ENCODE measurements around the gene GPR39. TPM values are rescaled to one million over a fixed set of nuclear protein-coding genes. Genes with fewer than 3 reads are reported as not detected.

The GPR39 gene
- total RNA-seq, 1 experiment from 2014 or later, result 0.50 TPM

DNA sequence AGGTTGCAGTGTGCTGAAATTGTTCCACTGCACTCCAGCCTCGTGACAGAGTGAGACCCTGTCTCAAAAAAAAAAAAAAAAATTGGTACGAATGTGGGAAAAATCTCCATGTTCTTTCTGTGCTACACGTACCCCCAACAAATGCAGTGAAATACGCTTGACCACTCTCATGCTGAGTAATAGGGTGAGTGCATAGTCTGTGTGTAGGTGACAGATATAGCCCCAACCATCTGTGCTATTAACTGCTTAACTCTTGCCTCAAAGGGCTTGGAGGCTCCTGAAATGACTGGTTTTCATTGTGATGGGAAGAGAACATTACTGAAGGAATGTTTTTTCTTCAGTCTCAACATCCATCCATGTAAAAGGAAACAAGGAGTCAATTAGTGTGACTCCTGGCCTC lies 237.7 kb downstream of the GPR39 start:
- no peaks in the 10 kb centered on the region; a peak in 1 of 7 replicates for H3K36me3 Mint-ChIP-seq (ENCODE audit: insufficient read depth in 1 of 3, low read depth in 3 of 3)
- no peak overlapping the region for H4K91ac ChIP-seq (ENCODE audit: insufficient read length, low read depth, low read length)
- no peak overlapping the region for H4K5ac ChIP-seq (ENCODE audit: insufficient read length, low read depth, low read length)
- H3K9me3 ChIP-seq (ENCODE audit: control insufficient read depth, low read depth, low read length), result no peaks in the 10 kb centered on the region
- no peak overlapping the region for H3K9ac ChIP-seq (ENCODE audit: extremely low read depth, insufficient read length, low read length)
- H3K4ac ChIP-seq (ENCODE audit: low read depth, low read length), result no peak overlapping the region
- H3K4me1 ChIP-seq (ENCODE audit: insufficient read depth, low read length), result no peaks in the 10 kb centered on the region
- H3K23me2 ChIP-seq (ENCODE audit: insufficient read length, low read depth, low read length, poor library complexity, severe bottlenecking), result no peaks in the 10 kb centered on the region
- no peak overlapping the region for H2AFZ ChIP-seq (ENCODE audit: low read length)
- H3K23ac ChIP-seq (ENCODE audit: insufficient read length, low read depth, low read length), result no peak overlapping the region
- no peak overlapping the region for H3K4me3 Mint-ChIP-seq
- no peak overlapping the region for H3T11ph ChIP-seq (ENCODE audit: low read length)
- H3K27ac Mint-ChIP-seq, result no peak overlapping the region
- no peaks in the 10 kb centered on the region for H4K20me1 ChIP-seq (ENCODE audit: control insufficient read depth, insufficient read depth, insufficient read length)
- DNase-seq, result no peak
- no peak overlapping the region for H2AK5ac ChIP-seq (ENCODE audit: insufficient read length, low read length)
- no peak overlapping the region for H3K27ac ChIP-seq (ENCODE audit: insufficient read length, low read depth, low read length)
- no peak overlapping the region for H3K4me2 ChIP-seq (ENCODE audit: insufficient read depth, insufficient read length, low read length)
- H2BK120ac ChIP-seq (ENCODE audit: low read depth, low read length, poor library complexity, severe bottlenecking), result no peak overlapping the region
- no peak overlapping the region for H2BK5ac ChIP-seq (ENCODE audit: insufficient read length, low read length)
- no peak overlapping the region for H4K8ac ChIP-seq (replicated peaks; ENCODE audit: insufficient read length, low read depth, low read length)
- no peaks in the 10 kb centered on the region for H3K27me3 Mint-ChIP-seq (ENCODE audit: low read depth)
- no peaks in the 10 kb centered on the region for H3K9me3 Mint-ChIP-seq
- H2BK20ac ChIP-seq (ENCODE audit: low read depth, low read length, poor library complexity, severe bottlenecking), result no peak overlapping the region
- no CpG with 5 or more reads among the region's 4 CpGs for WGBS (ENCODE audit: extremely low coverage, insufficient read length, low lambda C conversion rate)
- no peaks in the 10 kb centered on the region for H3K27me3 ChIP-seq (ENCODE audit: insufficient read depth, low read length)
- no peak overlapping the region for H3K14ac ChIP-seq (ENCODE audit: insufficient read depth, low read length)
- peaks cover 28 to 35% of the 10 kb centered on the region in 2 experiments for H3K4me1 Mint-ChIP-seq
- H3K79me1 ChIP-seq (ENCODE audit: insufficient read depth, low read depth, low read length, poor library complexity, severe bottlenecking), result no peaks in the 10 kb centered on the region
- no peak overlapping the region for H2BK15ac ChIP-seq (ENCODE audit: low read depth, low read length)
- no peak overlapping the region for H3K56ac ChIP-seq (ENCODE audit: insufficient read length, low read depth, low read length)
- no peaks in the 10 kb centered on the region for H3K79me2 ChIP-seq (ENCODE audit: insufficient read depth, low read length)
- TF ChIP-seq, protein P1, sequence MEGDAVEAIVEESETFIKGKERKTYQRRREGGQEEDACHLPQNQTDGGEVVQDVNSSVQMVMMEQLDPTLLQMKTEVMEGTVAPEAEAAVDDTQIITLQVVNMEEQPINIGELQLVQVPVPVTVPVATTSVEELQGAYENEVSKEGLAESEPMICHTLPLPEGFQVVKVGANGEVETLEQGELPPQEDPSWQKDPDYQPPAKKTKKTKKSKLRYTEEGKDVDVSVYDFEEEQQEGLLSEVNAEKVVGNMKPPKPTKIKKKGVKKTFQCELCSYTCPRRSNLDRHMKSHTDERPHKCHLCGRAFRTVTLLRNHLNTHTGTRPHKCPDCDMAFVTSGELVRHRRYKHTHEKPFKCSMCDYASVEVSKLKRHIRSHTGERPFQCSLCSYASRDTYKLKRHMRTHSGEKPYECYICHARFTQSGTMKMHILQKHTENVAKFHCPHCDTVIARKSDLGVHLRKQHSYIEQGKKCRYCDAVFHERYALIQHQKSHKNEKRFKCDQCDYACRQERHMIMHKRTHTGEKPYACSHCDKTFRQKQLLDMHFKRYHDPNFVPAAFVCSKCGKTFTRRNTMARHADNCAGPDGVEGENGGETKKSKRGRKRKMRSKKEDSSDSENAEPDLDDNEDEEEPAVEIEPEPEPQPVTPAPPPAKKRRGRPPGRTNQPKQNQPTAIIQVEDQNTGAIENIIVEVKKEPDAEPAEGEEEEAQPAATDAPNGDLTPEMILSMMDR (conservative IDR thresholded peaks at IDR 0.05), result no peak
- H2BK12ac ChIP-seq (ENCODE audit: insufficient read length, low read depth, low read length), result no peak overlapping the region
- no peak overlapping the region for H3K18ac ChIP-seq (ENCODE audit: insufficient read length, low read depth, low read length)

All from H9 (cell line).